Activated CD8-positive, alpha-beta memory T cell treated with anti-CD3 and anti-CD28 coated beads for 48 hours (primary cell): Measurements from ENCODE around the gene CADPS2.
"Not testable (repeated sequence)": the region's sequence is repeated elsewhere in the genome, so short reads cannot be mapped to it uniquely, and the experiment has no call there.

Experiments
- DNase-seq, 3 experiments: peaks; one replicate each; pipeline ENCODE4 v3.0.0-alpha.2; 2020; ENCODE audit warnings: low read depth in 2 of 3, low spot score in 2 of 3

CADPS2 gene

GRCh38 chr7:122677149-122677548, 209.1 kb downstream of the CADPS2 start:
- no peak for DNase-seq

DNA sequence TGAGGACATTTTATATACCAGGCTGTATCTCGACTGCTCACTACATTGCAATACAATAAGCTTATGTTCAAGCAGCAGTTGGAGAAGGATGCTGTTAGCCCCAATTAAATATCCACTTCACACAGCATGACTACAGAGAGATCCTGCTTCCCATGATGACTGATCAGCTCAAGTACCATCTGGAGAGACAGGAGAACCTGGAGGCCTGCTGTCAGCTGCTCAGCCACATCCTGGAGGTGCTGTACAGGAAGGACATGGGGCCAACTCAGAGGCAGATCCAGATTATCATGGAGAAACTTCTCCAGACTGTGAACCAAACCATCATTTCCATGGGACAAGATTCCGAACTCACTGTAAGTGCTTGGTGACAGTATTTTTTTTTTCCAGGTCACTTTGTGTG, 209.8 kb downstream of the CADPS2 start:
- no peak for DNase-seq

DNA sequence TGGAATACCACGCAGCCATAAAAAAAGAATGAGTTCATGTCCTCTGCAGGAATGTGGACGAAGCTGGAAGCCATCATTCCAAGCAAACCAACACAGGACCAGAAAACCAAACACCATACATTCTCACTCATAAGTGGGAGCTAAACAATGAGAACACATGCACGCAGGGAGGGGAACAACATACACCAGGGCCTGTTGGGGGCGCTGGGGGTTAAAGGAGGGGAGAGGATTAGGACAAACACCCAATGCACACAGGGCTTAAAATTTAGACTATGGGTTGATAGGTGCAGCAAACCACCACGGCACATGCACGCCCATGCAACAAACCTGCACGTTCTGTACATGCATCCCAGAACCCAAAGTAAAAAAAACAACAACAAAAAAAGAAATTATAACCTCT, 210.6 kb downstream of the CADPS2 start:
- no peak for DNase-seq

- DNase-seq, result no peak
Observed at GRCh38 chr7:122675011-122675410, 211.2 kb downstream of the CADPS2 start.

- DNase-seq, result no peak
Observed at GRCh38 chr7:122674502-122674901, 211.8 kb downstream of the CADPS2 start.

- no peak for DNase-seq
Observed at GRCh38 chr7:122673951-122674350, 212.3 kb downstream of the CADPS2 start.

DNA sequence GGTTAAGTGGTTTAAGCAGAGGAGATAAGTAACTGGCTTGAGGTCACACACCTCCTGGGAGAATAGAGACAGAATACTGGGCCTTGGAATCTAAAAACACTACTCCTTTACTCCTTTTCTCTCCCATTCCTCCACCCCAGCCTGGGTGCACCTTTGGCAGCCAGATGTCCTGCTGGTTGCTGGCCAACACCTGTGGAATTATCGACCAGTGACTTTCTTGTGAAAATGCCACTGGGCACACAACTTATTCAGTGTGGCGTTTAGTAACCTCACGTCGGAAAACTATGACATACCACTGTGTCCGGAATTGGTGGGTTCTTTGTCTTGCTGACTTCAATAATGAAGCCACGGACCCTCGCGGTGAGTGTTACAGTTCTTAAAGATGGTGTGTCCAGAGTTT, 213.7 kb downstream of the CADPS2 start:
- DNase-seq, result no peak

- DNase-seq, result no peak
Observed at GRCh38 chr7:122663733-122664132, 222.5 kb downstream of the CADPS2 start.

GRCh38 chr7:122658856-122659255, 227.4 kb downstream of the CADPS2 start:
- no peak for DNase-seq

DNA sequence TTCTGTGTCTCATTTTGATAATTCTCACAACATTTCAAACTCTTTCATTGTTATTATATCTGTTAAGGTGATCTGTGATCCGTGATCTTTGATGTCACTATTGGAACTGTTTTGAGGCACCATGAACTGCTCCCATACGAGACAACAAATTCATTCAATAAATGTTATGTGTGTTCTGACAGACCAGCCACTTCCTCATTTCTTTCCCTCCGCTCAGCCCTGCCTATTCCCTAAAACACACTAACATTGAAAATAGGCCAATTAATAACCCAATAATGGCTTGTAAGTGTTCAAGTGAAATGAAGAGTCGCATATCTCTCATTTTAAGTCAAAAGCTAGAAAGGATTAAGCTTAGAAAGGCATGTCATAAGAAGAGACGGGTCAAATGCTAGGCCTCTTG, 232.6 kb downstream of the CADPS2 start:
- no peak for DNase-seq

GRCh38 chr7:122652876-122653275, 233.4 kb downstream of the CADPS2 start:
- DNase-seq, result no peak

DNA sequence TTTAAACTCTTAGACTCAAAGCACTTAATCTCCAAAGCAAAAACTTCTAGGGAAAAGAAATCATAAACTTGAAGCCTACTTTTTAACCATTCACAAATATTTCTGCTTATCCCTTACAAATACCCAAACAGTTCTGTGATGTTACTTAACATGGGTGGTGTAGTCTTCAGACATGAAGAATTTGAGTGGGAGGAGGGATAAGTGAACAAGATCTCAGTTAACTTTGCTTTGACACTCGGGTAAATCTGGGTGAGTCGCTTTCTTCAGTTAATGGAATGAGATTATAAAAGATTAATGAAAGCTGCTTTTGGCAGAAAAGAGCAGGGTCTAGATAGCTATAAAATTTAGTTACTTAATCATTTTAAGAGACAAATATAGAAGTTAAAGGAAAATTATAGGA, 234.8 kb downstream of the CADPS2 start:
- DNase-seq, result no peak

DNA sequence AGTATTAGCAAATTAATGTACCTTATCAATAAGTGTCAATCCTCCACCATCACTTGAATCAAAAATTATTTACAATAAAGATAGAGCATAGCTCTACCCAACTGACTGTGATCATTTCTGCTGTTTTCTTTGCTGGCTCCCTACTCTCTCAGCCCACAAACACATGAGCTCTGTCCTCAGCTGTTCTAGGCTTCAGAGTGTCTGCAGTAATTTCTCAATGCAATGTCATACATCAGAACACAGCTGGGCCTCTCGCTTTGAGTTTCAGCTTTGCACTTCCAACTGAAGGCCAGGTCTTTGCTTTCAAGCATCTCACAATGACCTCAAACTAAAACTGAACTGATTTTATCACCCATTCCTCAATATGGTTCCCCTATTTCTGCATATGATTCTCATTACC, 243.0 kb downstream of the CADPS2 start:
- no peak for DNase-seq

GRCh38 chr7:122638459-122638858, 247.8 kb downstream of the CADPS2 start:
- no peak for DNase-seq

GRCh38 chr7:122637784-122638183, 248.5 kb downstream of the CADPS2 start:
- no peak for DNase-seq

- DNase-seq, result not testable (repeated sequence)
Observed at GRCh38 chr7:122635481-122635880, 250.8 kb downstream of the CADPS2 start.

DNA sequence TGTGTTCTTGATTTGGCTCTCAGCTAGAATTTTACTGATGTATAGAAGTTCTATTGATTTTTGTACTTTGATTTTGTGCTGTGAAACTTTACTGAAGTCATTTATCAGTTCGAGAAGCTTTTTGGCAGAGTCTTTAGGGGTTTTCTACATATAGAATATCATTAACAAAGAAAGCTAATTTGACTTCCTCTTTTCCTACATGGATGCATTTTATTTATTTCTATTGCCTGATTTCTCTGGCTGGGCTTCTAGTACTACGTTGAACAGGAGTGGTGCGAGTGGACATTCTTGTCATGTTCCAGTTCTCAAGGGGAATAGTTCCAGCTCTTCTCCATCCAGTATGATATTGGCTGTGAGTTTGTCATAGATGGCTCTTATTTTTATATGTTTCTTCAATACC, 252.8 kb downstream of the CADPS2 start:
- DNase-seq, result no peak

GRCh38 chr7:122632238-122632637, 254.0 kb downstream of the CADPS2 start:
- no peak for DNase-seq

- DNase-seq, result no peak
Observed at GRCh38 chr7:122629412-122629953, 256.8 kb downstream of the CADPS2 start.

DNA sequence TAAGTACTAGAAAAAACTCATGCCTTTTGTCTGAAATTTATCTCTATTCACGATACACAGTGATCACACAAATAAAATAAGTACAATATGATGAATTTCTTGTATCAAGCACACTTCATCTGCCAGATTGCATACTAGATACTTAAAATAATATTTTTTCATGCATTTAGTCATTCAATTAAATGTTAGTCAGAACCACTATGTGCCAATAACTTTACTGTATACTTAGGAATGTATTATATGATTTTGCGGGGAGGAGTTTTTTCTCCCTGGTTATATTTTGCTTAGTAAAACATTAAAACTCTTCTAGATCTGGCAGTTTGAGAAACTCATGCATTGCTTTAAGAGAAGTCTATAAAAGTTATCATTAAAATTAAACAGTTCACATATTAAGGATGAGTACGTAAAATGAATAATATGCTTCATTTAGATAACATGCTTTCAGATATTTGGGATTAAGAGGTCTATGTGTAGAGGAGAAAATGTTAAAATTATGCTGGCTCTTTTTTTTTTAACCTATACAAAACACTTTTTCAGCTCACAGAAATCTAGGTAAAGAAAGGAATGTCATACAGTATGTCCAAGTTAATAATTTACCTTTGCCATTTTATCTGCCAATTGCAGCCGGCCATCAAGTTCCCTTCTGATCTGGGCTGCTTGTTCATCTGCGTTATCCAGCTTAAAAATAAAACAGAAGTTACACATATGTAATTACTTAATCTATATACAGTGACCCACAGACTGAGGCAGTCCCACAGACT, 257.4 kb downstream of the CADPS2 start:
- DNase-seq, result no peak

GRCh38 chr7:122626785-122627184, 259.5 kb downstream of the CADPS2 start:
- no peak for DNase-seq

DNA sequence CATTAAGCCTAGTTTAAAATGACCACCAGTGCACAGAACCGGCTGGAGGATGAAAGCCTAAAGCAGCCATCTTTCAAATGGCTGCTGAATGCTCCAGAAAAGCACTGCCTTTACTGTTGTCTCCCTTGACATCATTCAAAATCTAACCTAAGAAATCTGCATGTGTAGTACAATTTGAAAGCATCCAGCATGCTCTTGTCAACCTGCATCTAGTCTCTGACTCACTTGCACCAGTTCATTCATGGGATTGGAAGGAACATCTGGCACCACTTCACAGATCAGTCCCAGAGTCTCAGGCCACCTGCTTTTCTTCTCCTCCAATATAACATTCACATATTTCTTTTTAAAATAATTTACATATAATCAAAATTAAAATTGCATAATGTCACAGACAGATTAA, 263.6 kb downstream of the CADPS2 start:
- no peak for DNase-seq

DNA sequence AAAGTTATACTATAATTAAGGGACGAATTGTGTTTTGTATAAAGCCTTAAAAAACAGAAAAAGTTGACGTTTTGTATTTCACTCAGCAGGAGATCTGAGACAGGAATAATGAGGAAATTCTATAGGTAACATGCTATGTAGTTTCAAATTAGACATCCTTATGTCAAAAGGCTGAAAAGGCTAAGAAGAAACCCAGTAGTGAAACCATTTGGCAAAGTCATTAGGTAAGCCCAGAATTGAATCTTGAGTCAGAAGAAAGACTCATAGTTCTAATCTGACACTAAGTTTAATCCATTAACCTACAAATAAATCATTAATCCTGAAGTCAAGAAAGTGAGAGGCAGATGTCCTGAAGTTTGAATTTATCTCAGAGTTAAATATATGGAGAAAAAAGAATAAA, 266.6 kb downstream of the CADPS2 start:
- DNase-seq, result no peak
